Retina (tissue), 1 donor: ENCODE results near the gene GNG7.
"Not testable (repeated sequence)": the region's sequence is repeated elsewhere in the genome, so short reads cannot be mapped to it uniquely, and the experiment has no call there.

Source experiments
- DNase-seq: peaks from one replicate; pipeline ENCODE4 v3.0.0-alpha.2; 2016

GNG7 gene

GRCh38 chr19:2478756-2479555, 223.5 kb downstream of the GNG7 start:
- DNase-seq = no peak

GRCh38 chr19:2478278-2478755, 224.2 kb downstream of the GNG7 start:
- peak; percentile 51 for DNase-seq

GRCh38 chr19:2477732-2478191, 224.7 kb downstream of the GNG7 start:
- DNase-seq = peak; percentile 20

GRCh38 chr19:2477141-2477710, 225.3 kb downstream of the GNG7 start:
- DNase-seq = peak; percentile 67

GRCh38 chr19:2476451-2477140, 225.9 kb downstream of the GNG7 start:
- DNase-seq = no peak

GRCh38 chr19:2475702-2476450, 226.6 kb downstream of the GNG7 start, which contains the start of gene GADD45B:
GADD45B (plus strand) TSS chr19:2476127; CDS start chr19:2476359, 232 bp downstream.
- DNase-seq = peak; percentile 96

GRCh38 chr19:2475018-2475701, 227.3 kb downstream of the GNG7 start:
- peak; percentile 73 for DNase-seq

GRCh38 chr19:2474232-2475017, 228.1 kb downstream of the GNG7 start:
- DNase-seq = peak; percentile 96

- not testable (repeated sequence) for DNase-seq
These were observed 232.6 kb downstream of the GNG7 start for GRCh38 chr19:2469915-2470200.

- DNase-seq = no peak
These were observed 233.2 kb downstream of the GNG7 start for GRCh38 chr19:2469102-2469914.

GRCh38 chr19:2468596-2468995, 233.9 kb downstream of the GNG7 start:
- DNase-seq = no peak

- DNase-seq = no peak
These were observed 238.1 kb downstream of the GNG7 start for GRCh38 chr19:2464389-2464788.

- not testable (repeated sequence) for DNase-seq
These were observed 238.8 kb downstream of the GNG7 start for GRCh38 chr19:2463694-2464093.

- peak; percentile 91 for DNase-seq
These were observed 239.7 kb downstream of the GNG7 start for GRCh38 chr19:2462635-2463421.

GRCh38 chr19:2461751-2462634, 240.5 kb downstream of the GNG7 start:
- peak; percentile 65 for DNase-seq
